Coronary artery (tissue), 2 donors: Measurements from ENCODE around the gene TRPV5.
A peak's percentile ranks its signal among the peaks of the same experiment; 100 is the strongest.

Source experiments
- DNase-seq: peaks from one replicate; pipeline ENCODE4 v3.0.0-alpha.2; 2017; ENCODE audit warnings: low spot score
- H3K27ac ChIP-seq, 2 donors: fragments of 200-600 bp; sonication (generic); one replicate each; pipeline ENCODE4 v1.5.1; 2016 to 2019
- H3K4me3 ChIP-seq: fragments of 200-600 bp; sonication (generic); 2 replicates; pipeline ENCODE4 v1.5.1; 2016; ENCODE audit warnings: mild to moderate bottlenecking, moderate library complexity
- CTCF ChIP-seq: fragments of 200-600 bp; sonication (generic); IDR thresholded peaks from one replicate; pipeline ENCODE4 v1.5.1; 2019; ENCODE audit warnings: antibody characterized with exemption

The TRPV5 gene

GRCh38 chr7:142876991-142877910 is 56.3 kb downstream of the TRPV5 start:
- no peak overlapping the region for H3K27ac ChIP-seq
- no peak overlapping the region for H3K4me3 ChIP-seq
- no peak for DNase-seq
- no peak for TF ChIP-seq CTCF

GRCh38 chr7:142876236-142876960 is 57.1 kb downstream of the TRPV5 start:
- DNase-seq = peak; percentile 62
- no peak for TF ChIP-seq CTCF
- Histone ChIP-seq H3K4me3 (no peak overlapping the region), H3K27ac (no peak overlapping the region)

DNA sequence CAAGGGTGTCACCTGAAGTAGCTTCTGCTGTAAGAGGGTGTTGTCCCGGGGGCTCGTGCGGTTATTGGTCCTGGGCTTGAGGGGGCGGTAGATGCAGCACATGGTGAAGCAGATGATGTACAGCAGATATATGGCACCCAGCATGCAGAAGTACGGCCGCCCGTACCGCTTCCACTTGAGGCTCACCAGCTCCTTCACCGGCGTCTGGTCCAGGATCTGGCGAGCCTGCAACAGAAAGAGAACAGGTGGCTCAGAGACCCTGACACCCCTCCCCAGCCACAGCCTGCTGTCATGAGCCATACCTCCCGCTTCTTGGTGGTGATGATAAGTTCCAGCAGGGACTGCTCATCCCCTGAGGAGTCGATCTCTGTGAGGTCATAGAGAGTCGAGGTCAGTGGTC is 58.1 kb downstream of the TRPV5 start:
- no peak for TF ChIP-seq CTCF
- Histone ChIP-seq H3K27ac (no peak overlapping the region), H3K4me3 (no peak overlapping the region)
- DNase-seq = no peak

DNA sequence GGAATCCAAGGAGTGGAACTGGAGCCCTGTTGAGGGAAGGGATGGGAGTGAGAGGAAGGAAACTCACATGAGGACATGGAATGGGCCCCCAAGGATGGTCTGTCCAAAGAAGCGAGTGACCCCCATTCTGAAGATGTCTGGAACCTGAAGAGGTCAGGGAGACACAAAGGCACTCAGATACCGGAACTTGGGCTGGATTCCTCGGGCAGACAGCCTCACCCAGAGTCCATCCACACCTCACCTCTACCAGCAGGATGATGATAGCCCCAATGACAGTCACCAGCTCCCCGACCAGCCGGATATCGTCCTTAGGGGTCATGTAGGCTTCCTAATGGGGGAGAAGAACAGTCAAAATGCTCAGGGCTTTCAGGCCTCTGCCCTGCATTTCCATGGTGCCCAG is 58.7 kb downstream of the TRPV5 start:
- H3K27ac ChIP-seq = no peak overlapping the region
- H3K4me3 ChIP-seq = no peak overlapping the region
- TF ChIP-seq CTCF = no peak
- no peak for DNase-seq

GRCh38 chr7:142874409-142874808 is 59.1 kb downstream of the TRPV5 start:
- TF ChIP-seq CTCF = no peak
- DNase-seq = no peak
- H3K27ac ChIP-seq = no peak overlapping the region
- no peak overlapping the region for H3K4me3 ChIP-seq

DNA sequence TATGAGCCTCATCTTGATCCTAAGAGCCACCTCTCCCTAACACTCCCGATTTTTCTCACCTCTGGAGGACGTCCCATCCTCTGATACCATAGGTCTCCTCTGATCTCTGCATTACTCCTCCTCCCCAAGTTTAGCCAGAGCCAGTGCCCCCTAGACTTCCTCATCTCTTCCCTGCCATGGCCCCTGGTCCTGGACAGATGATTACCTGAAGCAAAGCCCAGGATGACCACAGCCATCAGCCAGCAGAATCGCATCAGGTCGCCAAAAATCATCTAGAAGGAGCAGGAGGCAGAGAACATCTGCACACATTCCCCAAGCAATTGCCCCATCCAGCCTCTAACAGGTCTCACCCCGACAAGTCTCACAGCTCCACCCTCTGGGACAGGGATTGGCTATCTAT is 59.7 kb downstream of the TRPV5 start:
- no peak for DNase-seq
- TF ChIP-seq CTCF = no peak
- no peak overlapping the region for H3K27ac ChIP-seq
- no peak overlapping the region for H3K4me3 ChIP-seq
